C4-2B (cell line): ENCODE results near the gene CACNA2D1.

ENCODE experiments used
- CTCF ChIP-seq: fragments of 450-650 bp; conservative IDR thresholded peaks from 2 replicates; pipeline ENCODE4 v1.5.1; 2017; ENCODE audit warnings: mild to moderate bottlenecking
- ZFX ChIP-seq: fragments of 450-650 bp; IDR thresholded peaks from 2 replicates; pipeline ENCODE4 v1.6.1; 2017

- TF ChIP-seq CTCF (no peak), ZFX (no peak)
These were observed 118.2 kb downstream of the CACNA2D1 start for GRCh38 chr7:82325416-82325815.
